Hematopoietic multipotent progenitor cell treated with erythropoietin and hydrocortisone succinate and interleukin-3 and kit ligand, for 15 days (in vitro differentiated cells): Measurements from ENCODE around the gene PRKAG3.

Source experiments
- DNase-seq: peaks from one replicate; pipeline ENCODE4 v3.0.0-alpha.2; 2015; ENCODE audit warnings: low spot score

The PRKAG3 gene

DNA sequence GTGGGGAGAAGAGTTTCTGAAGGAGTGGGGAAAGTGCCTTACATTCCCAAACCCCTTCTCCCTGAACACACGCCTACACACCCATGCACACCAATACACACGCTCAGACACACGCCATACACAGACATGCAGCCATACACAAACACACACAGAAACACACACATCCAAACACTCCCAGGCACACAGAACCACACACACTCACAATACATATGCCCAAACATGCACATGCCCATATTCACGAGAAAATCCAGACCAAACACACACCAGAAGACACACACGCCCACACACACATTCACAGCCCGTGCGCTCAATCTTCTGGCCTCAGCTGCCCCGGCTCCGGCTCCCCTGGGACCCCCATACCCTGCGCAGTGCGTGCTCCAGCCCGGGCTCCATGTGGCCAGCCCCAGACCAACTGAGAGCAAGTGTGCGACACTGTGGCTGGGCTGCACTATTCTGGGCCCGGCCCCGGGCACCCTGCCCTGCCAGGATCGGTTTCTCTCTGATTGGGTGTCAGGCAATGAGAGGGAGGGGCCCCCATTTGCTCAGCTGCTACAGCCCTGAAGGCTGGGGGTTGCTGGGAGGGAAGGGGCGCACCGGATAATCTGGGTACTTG lies at the start of gene PRKAG3:
Gene PRKAG3 (minus strand): TSS at position 426 of the 613 bp plus-strand sequence.
- DNase-seq: no peak

DNA sequence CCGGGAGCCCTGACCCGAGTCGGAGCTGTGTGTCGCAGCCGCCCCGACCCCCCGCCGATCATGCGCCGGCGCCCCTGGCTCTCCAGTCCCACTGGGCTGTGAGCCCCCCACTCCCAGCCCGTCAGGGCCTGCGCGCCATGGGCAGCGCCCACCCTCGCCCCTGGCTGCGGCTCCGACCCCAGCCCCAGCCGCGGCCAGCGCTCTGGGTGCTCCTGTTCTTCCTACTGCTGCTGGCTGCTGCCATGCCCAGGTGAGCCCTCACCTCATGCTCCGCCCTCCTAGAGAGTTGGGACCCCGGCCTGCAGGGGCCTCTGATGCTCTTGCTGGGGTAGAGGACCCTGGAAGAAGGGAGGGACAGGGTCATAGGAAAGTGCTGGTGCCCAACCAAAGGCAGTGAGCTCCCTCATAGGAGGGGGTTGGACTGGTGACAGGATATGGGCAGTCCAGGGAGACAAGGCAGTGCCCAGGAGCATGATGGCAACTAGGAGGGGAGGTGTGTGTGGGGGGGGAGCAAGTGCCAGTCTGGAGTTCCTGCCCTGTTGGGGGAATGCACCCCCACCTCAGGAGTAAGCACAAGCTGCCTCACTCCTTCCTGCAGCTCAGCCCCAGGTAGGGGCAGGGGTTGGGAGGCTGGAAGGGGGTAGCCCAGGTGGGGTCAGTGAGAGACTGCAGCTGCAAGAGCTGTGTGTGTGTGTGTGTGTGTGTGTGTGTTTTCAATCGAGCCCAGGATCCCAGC lies 49.4 kb upstream of the PRKAG3 start:
- DNase-seq: no peak

DNA sequence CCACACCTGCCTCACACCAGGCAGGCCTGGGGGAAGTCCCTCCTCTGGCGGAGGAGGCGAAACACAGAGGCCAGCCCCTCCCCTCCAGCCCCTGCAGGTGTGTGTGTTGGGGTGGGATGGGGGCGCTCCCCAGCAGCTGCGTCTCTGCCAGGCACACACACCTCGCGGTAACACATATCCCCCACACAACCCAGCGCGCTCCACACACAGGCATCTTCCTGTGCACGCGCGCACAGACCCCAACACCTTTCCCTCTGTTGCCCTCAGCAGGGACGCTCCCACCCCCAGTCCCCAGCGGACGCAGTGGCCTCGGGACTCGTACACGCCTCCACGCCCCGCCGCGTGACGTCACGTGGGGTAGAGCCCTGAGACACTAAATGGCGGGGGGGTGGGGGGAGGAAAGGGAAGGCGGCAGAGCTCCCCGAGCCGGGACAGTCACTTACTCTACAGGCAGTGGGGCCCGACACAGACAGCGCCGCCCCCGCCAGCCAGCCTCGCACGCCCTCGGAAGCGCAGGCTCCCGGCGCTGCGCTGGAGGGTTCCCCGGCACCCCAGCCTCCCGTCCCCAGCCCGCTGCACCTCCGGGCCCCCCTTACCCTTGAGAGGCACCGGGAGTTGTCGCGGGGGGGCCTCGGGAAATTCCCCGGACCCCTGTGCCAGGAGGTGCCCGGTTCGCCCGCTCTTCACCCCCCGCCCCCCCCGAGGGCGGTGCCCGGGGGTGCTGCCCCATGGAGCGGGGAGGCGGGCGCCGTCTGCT lies 48.7 kb upstream of the PRKAG3 start, which contains the start of gene WNT10A:
Gene WNT10A (plus strand): TSS at position 751 of the 757 bp plus-strand sequence. CDS start 144 bp downstream, outside the sequence.
- no peak for DNase-seq

- DNase-seq: no peak
Measured at GRCh38 chr2:218879776-218880101, 48.1 kb upstream of the PRKAG3 start.

- no peak for DNase-seq
Measured at GRCh38 chr2:218878926-218879761, 47.5 kb upstream of the PRKAG3 start.

DNA sequence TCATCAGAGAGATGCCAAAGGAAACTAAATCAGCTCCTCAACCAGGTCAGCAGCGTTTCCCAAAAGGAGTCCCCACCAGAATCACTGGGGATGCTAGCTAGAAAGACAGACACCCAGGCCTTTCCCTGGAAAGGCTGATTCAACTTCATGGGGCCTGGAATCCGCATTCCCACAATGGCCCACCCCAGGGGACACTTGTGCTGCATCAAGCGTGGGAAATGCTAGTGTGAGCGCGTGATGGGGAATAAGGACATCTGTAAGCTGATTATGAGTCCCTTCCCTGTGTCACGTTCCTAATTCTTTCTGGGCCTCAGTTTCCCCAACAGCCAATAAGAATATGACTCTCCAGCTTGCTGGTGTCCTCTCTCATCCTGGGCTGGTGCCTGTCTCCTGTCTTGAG lies 46.9 kb upstream of the PRKAG3 start:
- DNase-seq: no peak

DNA sequence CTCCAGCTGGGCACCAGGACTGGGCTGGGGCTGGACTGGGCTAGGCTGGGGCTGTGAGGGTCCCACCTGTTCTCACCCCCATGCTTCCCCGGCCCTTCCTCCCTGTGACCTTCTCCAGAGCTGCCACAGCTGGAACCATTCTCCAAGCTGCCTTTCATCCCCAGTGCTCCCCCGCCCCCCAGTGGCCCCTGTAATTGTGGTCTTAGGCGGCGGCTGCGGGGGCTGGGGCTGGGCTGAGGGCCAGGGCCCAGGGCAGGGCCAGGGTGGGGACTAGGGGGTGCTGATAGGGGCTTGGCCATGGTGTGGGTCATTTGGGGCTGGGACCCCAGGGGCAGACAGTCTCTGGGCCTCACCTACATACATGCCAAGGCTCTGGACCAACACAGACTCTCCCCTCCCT lies 46.3 kb upstream of the PRKAG3 start:
- no peak for DNase-seq

GRCh38 chr2:218877331-218877730 lies 45.7 kb upstream of the PRKAG3 start:
- no peak for DNase-seq

DNA sequence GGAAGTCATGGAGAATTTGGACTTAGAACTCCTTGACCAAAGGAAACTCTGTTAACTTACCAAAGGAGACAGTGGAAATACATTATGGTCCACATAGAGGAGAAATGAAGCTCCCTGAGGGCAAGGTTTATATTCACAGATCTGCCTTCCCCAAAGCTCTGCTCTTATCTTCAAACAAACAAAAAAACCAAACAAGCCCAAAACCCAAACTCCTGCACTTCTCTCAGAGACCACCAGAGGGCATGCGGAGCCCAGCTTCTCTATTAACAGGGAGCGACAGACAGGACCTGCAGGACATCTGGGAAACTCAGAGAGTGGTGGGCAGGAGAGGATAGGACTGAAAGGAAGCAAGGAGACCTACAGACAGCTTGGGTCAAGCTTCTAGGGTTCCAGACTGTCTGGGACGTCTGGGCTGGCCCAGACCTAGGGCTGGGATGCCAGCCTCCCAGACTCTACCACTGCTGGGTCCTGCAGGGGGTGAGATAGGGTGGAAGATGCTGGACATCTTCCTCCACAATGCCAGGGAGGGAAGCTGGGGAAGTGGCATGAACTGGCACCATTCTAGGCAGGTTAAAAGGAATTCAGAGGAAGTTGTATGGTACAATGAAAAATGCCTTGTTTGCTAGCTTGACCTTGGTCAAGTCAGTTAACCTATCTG lies 45.1 kb upstream of the PRKAG3 start:
- peak; percentile 65 for DNase-seq

DNA sequence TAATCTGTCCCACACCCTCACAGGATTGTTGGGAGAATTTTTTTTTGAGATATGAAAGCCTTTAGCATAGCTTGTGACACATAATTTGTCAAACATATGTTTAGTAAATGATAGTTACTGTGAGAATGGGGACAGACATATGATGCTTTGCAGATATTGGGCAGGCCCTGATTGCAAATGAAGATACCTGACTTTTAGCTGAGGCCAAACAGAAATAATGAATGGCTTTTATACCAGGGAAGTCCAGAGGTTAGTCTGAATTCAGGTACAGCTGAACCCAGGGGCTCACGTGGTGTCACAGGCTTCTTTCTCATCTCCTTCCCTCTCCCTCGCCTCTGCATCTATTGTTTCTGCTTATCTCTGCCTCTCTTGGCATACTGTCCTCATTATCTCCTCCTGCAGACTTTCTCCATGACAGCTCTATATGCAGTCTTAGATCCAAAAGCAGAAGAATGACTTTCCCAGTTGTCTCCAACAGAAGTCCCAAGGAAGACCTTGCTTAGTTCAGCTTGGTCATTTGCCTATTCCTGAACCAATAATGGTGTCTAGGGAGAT lies 44.2 kb upstream of the PRKAG3 start:
- DNase-seq: no peak

DNA sequence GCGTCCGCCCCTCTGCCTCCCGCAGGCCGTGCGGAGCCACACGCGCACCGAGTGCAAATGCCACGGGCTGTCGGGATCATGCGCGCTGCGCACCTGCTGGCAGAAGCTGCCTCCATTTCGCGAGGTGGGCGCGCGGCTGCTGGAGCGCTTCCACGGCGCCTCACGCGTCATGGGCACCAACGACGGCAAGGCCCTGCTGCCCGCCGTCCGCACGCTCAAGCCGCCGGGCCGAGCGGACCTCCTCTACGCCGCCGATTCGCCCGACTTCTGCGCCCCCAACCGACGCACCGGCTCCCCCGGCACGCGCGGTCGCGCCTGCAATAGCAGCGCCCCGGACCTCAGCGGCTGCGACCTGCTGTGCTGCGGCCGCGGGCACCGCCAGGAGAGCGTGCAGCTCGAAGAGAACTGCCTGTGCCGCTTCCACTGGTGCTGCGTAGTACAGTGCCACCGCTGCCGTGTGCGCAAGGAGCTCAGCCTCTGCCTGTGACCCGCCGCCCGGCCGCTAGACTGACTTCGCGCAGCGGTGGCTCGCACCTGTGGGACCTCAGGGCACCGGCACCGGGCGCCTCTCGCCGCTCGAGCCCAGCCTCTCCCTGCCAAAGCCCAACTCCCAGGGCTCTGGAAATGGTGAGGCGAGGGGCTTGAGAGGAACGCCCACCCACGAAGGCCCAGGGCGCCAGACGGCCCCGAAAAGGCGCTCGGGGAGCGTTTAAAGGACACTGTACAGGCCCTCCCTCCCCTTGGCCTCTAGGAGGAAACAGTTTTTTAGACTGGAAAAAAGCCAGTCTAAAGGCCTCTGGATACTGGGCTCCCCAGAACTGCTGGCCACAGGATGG lies 42.0 kb upstream of the PRKAG3 start:
- DNase-seq: no peak

GRCh38 chr2:218872645-218873358 lies 41.2 kb upstream of the PRKAG3 start:
- DNase-seq: no peak

GRCh38 chr2:218871345-218872302 lies 40.0 kb upstream of the PRKAG3 start:
- no peak for DNase-seq

- DNase-seq: no peak
Measured at GRCh38 chr2:218870984-218871344, 39.4 kb upstream of the PRKAG3 start.

DNA sequence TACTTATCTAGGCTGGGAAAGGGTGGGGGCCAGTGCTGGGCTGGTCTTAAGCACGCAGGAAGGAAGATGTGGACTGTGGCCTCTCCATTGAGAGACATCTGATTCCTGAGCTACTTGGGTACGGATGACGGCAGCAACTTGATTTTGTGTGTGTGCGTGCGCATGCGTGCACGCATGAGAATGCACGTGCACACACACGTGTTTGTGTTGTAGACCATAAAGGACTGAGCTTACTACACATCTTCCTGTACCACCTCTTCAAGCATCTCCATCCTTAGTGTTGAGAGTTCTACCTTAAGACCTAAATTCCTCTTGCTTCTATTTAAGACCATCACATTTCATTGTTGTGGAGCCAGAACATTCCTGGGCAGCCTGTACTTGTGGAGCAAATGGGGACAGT lies 37.5 kb upstream of the PRKAG3 start:
- DNase-seq: no peak

- no peak for DNase-seq
Measured at GRCh38 chr2:218867900-218868299, 36.3 kb upstream of the PRKAG3 start.

DNA sequence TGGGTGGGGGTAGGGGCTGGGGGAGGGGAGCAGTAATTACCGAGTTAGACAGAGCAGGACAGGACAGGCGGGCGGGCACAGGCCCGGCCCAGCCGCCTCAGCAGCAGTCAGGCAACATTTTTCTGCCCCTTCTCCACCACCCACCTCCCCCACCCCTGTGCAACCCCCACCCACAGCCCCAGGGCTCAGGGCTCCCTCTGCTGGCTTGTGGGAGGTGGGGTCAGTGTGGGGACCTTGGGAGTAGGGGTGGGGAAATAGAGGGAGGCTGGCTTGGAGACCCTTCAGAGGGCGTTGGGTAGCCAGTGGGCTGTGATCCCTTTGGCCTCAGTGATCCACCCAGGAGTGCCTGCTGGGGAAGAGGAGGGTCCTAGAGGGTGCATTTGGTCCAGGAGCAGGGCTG lies 34.4 kb upstream of the PRKAG3 start:
- no peak for DNase-seq

- DNase-seq: no peak
Measured at GRCh38 chr2:218865396-218865795, 33.8 kb upstream of the PRKAG3 start.
